Measurements from ENCODE around the gene SLU7.

The SLU7 gene

DNA sequence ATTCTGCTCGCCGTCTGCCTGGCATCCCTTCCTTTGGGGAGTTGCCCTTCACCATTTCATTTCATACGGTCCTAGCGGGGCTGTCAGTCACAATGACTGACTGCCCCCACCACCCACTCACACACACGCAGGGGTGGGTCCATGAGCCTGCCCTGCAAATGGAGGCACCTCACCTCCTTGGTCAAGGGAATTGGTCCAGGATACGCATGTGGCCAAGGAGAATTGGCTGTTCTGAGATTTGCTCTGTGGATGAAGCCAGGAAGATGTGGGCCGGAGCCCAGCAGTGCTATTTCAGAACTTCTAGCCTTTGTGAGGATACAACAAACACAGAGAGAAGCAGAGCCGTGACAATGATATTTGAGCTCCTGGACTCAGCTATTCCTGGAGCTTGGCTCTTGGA is 65.5 kb downstream of the SLU7 start:
- H2AK5ac ChIP-seq (ENCODE audit: low read length): no peak overlapping the region
- H3K27ac ChIP-seq (ENCODE audit: low read depth, low read length): no peak overlapping the region
- no CpG with 5 or more reads among the region's 8 CpGs for WGBS (ENCODE audit: extremely low coverage, insufficient coverage, low lambda C conversion rate)
- H3K79me1 ChIP-seq (ENCODE audit: low read length): no peaks in the 10 kb centered on the region
- no peak overlapping the region for H2BK15ac ChIP-seq (replicated peaks; ENCODE audit: low read depth)
- H3K23ac ChIP-seq (ENCODE audit: low read length): no peak overlapping the region
- no peak overlapping the region for H3K4ac ChIP-seq (ENCODE audit: low read depth, low read length)
- H2BK5ac ChIP-seq (ENCODE audit: low read length): no peak overlapping the region
- no peak overlapping the region for H4K5ac ChIP-seq (ENCODE audit: low read length)
- no peak overlapping the region for H2BK120ac ChIP-seq (ENCODE audit: low read depth, low read length)
- DNase-seq: peak; percentile 33
- H3K4me3 ChIP-seq (ENCODE audit: low read length): no peak overlapping the region
- H3K4me2 ChIP-seq (ENCODE audit: low read length): no peak overlapping the region
- no peak overlapping the region for H3K9ac ChIP-seq (ENCODE audit: low read length)
- no peak overlapping the region for H4K8ac ChIP-seq (ENCODE audit: low read depth, low read length)
- no peaks in the 10 kb centered on the region for H3K79me2 ChIP-seq (ENCODE audit: control insufficient read depth, insufficient read depth, low read length)
- H3K4me1 ChIP-seq (ENCODE audit: control insufficient read depth, low read depth, low read length): no peaks in the 10 kb centered on the region
- H3K27me3 ChIP-seq (ENCODE audit: insufficient read depth, low read length, poor library complexity): no peaks in the 10 kb centered on the region
- H3K18ac ChIP-seq (ENCODE audit: low read length): no peak overlapping the region
- no peak overlapping the region for H3K56ac ChIP-seq (ENCODE audit: low read length)
- no peaks in the 10 kb centered on the region for H3K36me3 ChIP-seq (ENCODE audit: control insufficient read depth, insufficient read depth, low read length)

DNA sequence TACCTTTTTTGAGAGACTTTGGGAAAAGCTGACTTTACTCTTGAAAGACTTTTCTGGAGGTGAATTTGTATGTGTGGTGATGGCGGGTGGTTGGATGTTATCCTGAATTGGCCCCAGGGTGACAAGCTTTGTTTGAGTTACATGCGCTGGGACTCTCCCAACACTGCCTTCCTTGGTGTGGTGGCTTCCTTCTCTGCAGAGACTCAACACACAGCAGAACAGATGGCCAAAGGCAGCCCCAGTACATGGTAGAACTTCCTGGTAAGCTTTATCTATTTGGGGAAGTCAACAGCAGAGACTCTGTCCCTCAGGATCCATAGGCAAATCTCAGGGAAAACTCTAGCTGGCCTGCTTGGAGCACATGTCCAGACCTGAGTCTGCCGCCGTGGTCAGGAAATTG is 66.6 kb downstream of the SLU7 start:
- H4K5ac ChIP-seq (ENCODE audit: low read length): no peak overlapping the region
- H3K18ac ChIP-seq (ENCODE audit: low read length): no peak overlapping the region
- no peak overlapping the region for H3K9ac ChIP-seq (ENCODE audit: low read length)
- no peak overlapping the region for H3K4me2 ChIP-seq (ENCODE audit: low read length)
- H3K4me1 ChIP-seq (ENCODE audit: control insufficient read depth, low read depth, low read length): no peaks in the 10 kb centered on the region
- no peaks in the 10 kb centered on the region for H3K79me2 ChIP-seq (ENCODE audit: control insufficient read depth, insufficient read depth, low read length)
- WGBS (ENCODE audit: extremely low coverage, insufficient coverage, low lambda C conversion rate): no CpG with 5 or more reads among the region's 4 CpGs
- no peaks in the 10 kb centered on the region for H3K79me1 ChIP-seq (ENCODE audit: low read length)
- H3K23ac ChIP-seq (ENCODE audit: low read length): no peak overlapping the region
- no peak overlapping the region for H2BK15ac ChIP-seq (replicated peaks; ENCODE audit: low read depth)
- H3K27ac ChIP-seq (ENCODE audit: low read depth, low read length): no peak overlapping the region
- no peak for DNase-seq
- no peak overlapping the region for H3K4ac ChIP-seq (ENCODE audit: low read depth, low read length)
- H2BK120ac ChIP-seq (ENCODE audit: low read depth, low read length): no peak overlapping the region
- no peaks in the 10 kb centered on the region for H3K36me3 ChIP-seq (ENCODE audit: control insufficient read depth, insufficient read depth, low read length)
- H3K27me3 ChIP-seq (ENCODE audit: insufficient read depth, low read length, poor library complexity): no peaks in the 10 kb centered on the region
- H3K4me3 ChIP-seq (ENCODE audit: low read length): no peak overlapping the region
- H3K56ac ChIP-seq (ENCODE audit: low read length): no peak overlapping the region
- no peak overlapping the region for H2AK5ac ChIP-seq (ENCODE audit: low read length)
- no peak overlapping the region for H2BK5ac ChIP-seq (ENCODE audit: low read length)
- no peak overlapping the region for H4K8ac ChIP-seq (ENCODE audit: low read depth, low read length)
